Panc1 (cell line): ENCODE results near the gene TOLLIP. TPM values are rescaled to one million over a fixed set of nuclear protein-coding genes. Genes with fewer than 3 reads are reported as not detected.

Experiments
- ATAC-seq: fragments of 200-7000 bp; cut with Tn5 transposase; 2 replicates; pipeline ENCODE4 v1.9.1; 2020; ENCODE audit warnings: mild to moderate bottlenecking, moderate library complexity
- BruUV-seq: library from RNA; stranded (reverse); fragments of 400-500 nt; replicated peaks from 2 replicates; lab custom pipeline; 2021; lab: Mats Ljungman, UMichigan
- CTCF ChIA-PET: fragments of 300-600 bp; sonication (Branson Sonifier 250); formaldehyde crosslinking; loops from one replicate; lab custom pipeline; 2022; ENCODE audit warnings: antibody characterized with exemption; lab: Charles Lee
- POLR2A ChIA-PET: fragments of 300-600 bp; sonication (Branson Sonifier 250); formaldehyde crosslinking; loops from one replicate; lab custom pipeline; 2022; ENCODE audit warnings: antibody characterized with exemption; lab: Charles Lee
- DNase-seq: peaks from one replicate; pipeline ENCODE4 v3.0.0-alpha.2; 2010; ENCODE audit warnings: low read depth, low spot score
- H3K27ac ChIP-seq: 2 replicates; pipeline ENCODE4 v1.5.1; 2011; ENCODE audit warnings: mild to moderate bottlenecking, low read length, inconsistent platforms
- H3K27me3 ChIP-seq: fragments of 200-500 bp; sonication (Bioruptor generic); 2 replicates; pipeline ENCODE4 v1.6.0; 2014; ENCODE audit warnings: low read length, inconsistent platforms; ENCODE audit not compliant: control insufficient read depth, insufficient read depth
- H3K36me3 ChIP-seq: fragments of 200-500 bp; sonication (Bioruptor generic); 2 replicates; pipeline ENCODE4 v1.5.1; 2014; ENCODE audit warnings: inconsistent platforms, mild to moderate bottlenecking, low read length, moderate library complexity; ENCODE audit not compliant: control insufficient read depth, insufficient read depth
- H3K4me1 ChIP-seq: 2 replicates; pipeline ENCODE4 v1.5.1; 2011; ENCODE audit warnings: inconsistent platforms, mild to moderate bottlenecking, low read length, moderate library complexity; ENCODE audit not compliant: control insufficient read depth, insufficient read depth
- H3K4me3 ChIP-seq, 2 experiments: 2 replicates each; pipeline ENCODE4 v1.5.1; 2011 to 2012; ENCODE audit warnings: low read depth in 2 of 2, low read length in 2 of 2, mild to moderate bottlenecking in 2 of 2, inconsistent platforms in 1 of 2, moderate library complexity in 1 of 2
- H3K9me3 ChIP-seq: fragments of 200-500 bp; sonication (Bioruptor generic); 2 replicates; pipeline ENCODE4 v1.5.1; 2014; ENCODE audit warnings: low read depth, mild to moderate bottlenecking, inconsistent platforms, low read length, moderate library complexity; ENCODE audit not compliant: control insufficient read depth, insufficient read depth
- POLR2AphosphoS5 ChIP-seq: IDR thresholded peaks from 2 replicates; pipeline ENCODE4 v1.6.1; 2012; ENCODE audit warnings: mild to moderate bottlenecking, low read depth, low read length, moderate library complexity
- SIN3A ChIP-seq: IDR thresholded peaks from 2 replicates; pipeline ENCODE4 v1.6.1; 2012; ENCODE audit warnings: low read depth, mild to moderate bottlenecking, low read length, moderate library complexity, borderline replicate concordance; ENCODE audit not compliant: insufficient read depth
- TCF7L2 ChIP-seq: IDR thresholded peaks from 2 replicates; pipeline ENCODE4 v1.6.1; 2011; ENCODE audit warnings: mild to moderate bottlenecking, low read depth, low read length, inconsistent platforms
- in situ Hi-C: cut with HindIII; loops from 2 replicates; pipeline ENCODE4 v1.10.0; 2016; ENCODE audit warnings: low sequenced_read_pairs, low pct_unique_long_range_greater_than_20kb
- intact Hi-C: fragments of 100-400 bp; cut with micrococcal nuclease; formaldehyde crosslinking; loops from one replicate; pipeline ENCODE4 v1.10.0; 2022; ENCODE audit not compliant: unreplicated experiment
- total RNA-seq: library from RNA; stranded (reverse); gene quantifications from one replicate; pipeline ENCODE4 v1.2.1, GENCODE V29; 2021; ENCODE audit not compliant: unreplicated experiment
- TF ChIP-seq, protein P1 (sequence below), 2 experiments: IDR thresholded peaks; 2 replicates each; pipeline ENCODE4 v1.6.1; 2011 to 2012; ENCODE audit warnings: low read depth in 2 of 2, control low read depth in 1 of 2, low read length in 1 of 2, mild to moderate bottlenecking in 1 of 2, moderate library complexity in 1 of 2; ENCODE audit not compliant: insufficient read depth in 1 of 2
- TF ChIP-seq, protein P2 (sequence below): fragments of 450-650 bp; IDR thresholded peaks from 2 replicates; pipeline ENCODE4 v1.5.1; 2017; ENCODE audit warnings: mild to moderate bottlenecking

Gene TOLLIP
- total RNA-seq, 1 experiment from 2014 or later, result 141 TPM

DNA sequence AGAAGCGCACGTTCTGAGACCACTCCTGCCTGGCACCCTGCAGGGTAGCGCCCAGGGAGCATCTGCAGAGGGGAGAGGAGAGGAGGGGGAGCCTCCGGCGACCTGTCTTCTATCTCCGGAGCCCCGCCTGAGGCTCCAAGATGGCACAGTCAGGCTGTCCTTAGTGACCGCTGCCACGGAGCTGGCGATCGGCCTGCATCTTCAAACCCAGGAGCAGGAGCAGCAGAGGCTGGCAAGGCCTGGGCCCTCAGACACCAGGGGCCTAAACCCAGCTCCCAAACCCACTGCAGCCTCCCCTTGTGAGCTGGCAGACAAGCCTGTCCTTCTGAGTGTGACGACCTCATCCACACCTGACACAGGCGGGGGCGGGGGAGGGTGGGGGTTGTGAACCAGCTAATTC lies 34.9 kb downstream of the TOLLIP start:
- ATAC-seq, result no peak
- ChIA-PET CTCF (no interaction called here), POLR2A (no interaction called here)
- Histone ChIP-seq H3K36me3 (peaks cover 7% of the 10 kb centered on the region), H3K27ac (no peak overlapping the region), H3K4me1 (no peaks in the 10 kb centered on the region), H3K9me3 (no peaks in the 10 kb centered on the region), H3K4me3 (no peak overlapping the region), H3K27me3 (no peaks in the 10 kb centered on the region)
- no TSS peak for BruUV-seq
- in situ Hi-C loops (no loop called here), intact Hi-C loops (no loop called here)
- DNase-seq, result no peak
- TF ChIP-seq, protein P1, sequence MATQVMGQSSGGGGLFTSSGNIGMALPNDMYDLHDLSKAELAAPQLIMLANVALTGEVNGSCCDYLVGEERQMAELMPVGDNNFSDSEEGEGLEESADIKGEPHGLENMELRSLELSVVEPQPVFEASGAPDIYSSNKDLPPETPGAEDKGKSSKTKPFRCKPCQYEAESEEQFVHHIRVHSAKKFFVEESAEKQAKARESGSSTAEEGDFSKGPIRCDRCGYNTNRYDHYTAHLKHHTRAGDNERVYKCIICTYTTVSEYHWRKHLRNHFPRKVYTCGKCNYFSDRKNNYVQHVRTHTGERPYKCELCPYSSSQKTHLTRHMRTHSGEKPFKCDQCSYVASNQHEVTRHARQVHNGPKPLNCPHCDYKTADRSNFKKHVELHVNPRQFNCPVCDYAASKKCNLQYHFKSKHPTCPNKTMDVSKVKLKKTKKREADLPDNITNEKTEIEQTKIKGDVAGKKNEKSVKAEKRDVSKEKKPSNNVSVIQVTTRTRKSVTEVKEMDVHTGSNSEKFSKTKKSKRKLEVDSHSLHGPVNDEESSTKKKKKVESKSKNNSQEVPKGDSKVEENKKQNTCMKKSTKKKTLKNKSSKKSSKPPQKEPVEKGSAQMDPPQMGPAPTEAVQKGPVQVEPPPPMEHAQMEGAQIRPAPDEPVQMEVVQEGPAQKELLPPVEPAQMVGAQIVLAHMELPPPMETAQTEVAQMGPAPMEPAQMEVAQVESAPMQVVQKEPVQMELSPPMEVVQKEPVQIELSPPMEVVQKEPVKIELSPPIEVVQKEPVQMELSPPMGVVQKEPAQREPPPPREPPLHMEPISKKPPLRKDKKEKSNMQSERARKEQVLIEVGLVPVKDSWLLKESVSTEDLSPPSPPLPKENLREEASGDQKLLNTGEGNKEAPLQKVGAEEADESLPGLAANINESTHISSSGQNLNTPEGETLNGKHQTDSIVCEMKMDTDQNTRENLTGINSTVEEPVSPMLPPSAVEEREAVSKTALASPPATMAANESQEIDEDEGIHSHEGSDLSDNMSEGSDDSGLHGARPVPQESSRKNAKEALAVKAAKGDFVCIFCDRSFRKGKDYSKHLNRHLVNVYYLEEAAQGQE (IDR thresholded peaks at IDR 0.05; ENCODE audit: insufficient read depth in 1 of 2, low read depth in 2 of 2, low read length in 1 of 2), result no peak
- TF ChIP-seq SIN3A, result no peak
- no peak for TF ChIP-seq TCF7L2
- TF ChIP-seq POLR2AphosphoS5, result no peak
- TF ChIP-seq, protein P2, sequence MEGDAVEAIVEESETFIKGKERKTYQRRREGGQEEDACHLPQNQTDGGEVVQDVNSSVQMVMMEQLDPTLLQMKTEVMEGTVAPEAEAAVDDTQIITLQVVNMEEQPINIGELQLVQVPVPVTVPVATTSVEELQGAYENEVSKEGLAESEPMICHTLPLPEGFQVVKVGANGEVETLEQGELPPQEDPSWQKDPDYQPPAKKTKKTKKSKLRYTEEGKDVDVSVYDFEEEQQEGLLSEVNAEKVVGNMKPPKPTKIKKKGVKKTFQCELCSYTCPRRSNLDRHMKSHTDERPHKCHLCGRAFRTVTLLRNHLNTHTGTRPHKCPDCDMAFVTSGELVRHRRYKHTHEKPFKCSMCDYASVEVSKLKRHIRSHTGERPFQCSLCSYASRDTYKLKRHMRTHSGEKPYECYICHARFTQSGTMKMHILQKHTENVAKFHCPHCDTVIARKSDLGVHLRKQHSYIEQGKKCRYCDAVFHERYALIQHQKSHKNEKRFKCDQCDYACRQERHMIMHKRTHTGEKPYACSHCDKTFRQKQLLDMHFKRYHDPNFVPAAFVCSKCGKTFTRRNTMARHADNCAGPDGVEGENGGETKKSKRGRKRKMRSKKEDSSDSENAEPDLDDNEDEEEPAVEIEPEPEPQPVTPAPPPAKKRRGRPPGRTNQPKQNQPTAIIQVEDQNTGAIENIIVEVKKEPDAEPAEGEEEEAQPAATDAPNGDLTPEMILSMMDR, result no peak

DNA sequence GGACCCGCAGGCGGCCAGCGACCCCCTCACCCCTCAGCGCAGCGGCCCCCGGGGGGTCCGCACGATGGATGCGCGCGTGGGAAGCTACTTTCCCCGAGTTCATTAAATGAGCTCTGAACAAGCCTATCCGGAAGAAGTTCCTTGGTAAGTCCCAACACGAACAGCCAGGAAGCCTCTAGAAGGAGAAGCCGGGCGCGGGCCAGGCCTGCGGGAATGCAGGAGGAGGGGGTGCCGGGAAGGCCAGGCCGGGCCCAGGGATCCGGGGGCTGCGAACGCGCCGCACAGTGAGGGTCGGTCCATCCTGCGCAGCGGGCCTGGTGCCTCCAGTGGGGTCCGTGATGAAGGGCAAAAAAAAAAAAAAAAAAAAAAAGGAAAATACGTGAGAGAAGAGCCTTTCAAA lies 36.9 kb downstream of the TOLLIP start:
- DNase-seq, result no peak
- no peak for TF ChIP-seq POLR2AphosphoS5
- TF ChIP-seq, protein P2, result no peak
- no peak for TF ChIP-seq SIN3A
- no peak for TF ChIP-seq TCF7L2
- TF ChIP-seq, protein P1 (IDR thresholded peaks at IDR 0.05; ENCODE audit: insufficient read depth in 1 of 2, low read depth in 2 of 2, low read length in 1 of 2), result no peak
- POLR2A ChIA-PET, result no interaction called here
- Histone ChIP-seq H3K4me3 (no peak overlapping the region), H3K4me1 (no peaks in the 10 kb centered on the region), H3K36me3 (peaks cover 7% of the 10 kb centered on the region), H3K27me3 (no peaks in the 10 kb centered on the region), H3K9me3 (no peaks in the 10 kb centered on the region), H3K27ac (no peak overlapping the region)
- CTCF ChIA-PET, result no interaction called here
- in situ Hi-C loops (no loop called here), intact Hi-C loops (no loop called here)
- no TSS peak for BruUV-seq
- no peak for ATAC-seq
